Measurements from ENCODE around the gene PRTFDC1.

PRTFDC1 gene

GRCh38 chr10:24952707-24953645 is 570 bp upstream of the PRTFDC1 start:
- TF ChIP-seq RAD21 (IDR thresholded peaks at IDR 0.05; ENCODE audit: low read depth): peak; percentile 17; the same call in 1 of the 2 replicates
- no peak for TF ChIP-seq FOXM1 (IDR thresholded peaks at IDR 0.05; ENCODE audit: borderline replicate concordance, low read depth)
- peak; percentile 78; the same call in 1 of the 2 replicates for TF ChIP-seq ZBTB7A (IDR thresholded peaks at IDR 0.05; ENCODE audit: low read depth)
- TF ChIP-seq MAX (IDR thresholded peaks at IDR 0.05): peak; percentile 33

- no peak for TF ChIP-seq TEAD4 (IDR thresholded peaks at IDR 0.05)
- no peak for TF ChIP-seq ZBTB7A (IDR thresholded peaks at IDR 0.05; ENCODE audit: low read depth)
- no peak for TF ChIP-seq EGR1 (IDR thresholded peaks at IDR 0.05)
- no peak for TF ChIP-seq RAD21 (IDR thresholded peaks at IDR 0.05; ENCODE audit: low read depth)
- no peak for TF ChIP-seq YY1 (IDR thresholded peaks at IDR 0.05; ENCODE audit: low read depth)
- no peak for TF ChIP-seq USF1 (IDR thresholded peaks at IDR 0.05)
- TF ChIP-seq CREB1 (IDR thresholded peaks at IDR 0.05; ENCODE audit: low read depth): no peak
- no peak for TF ChIP-seq TCF12 (IDR thresholded peaks at IDR 0.05; ENCODE audit: low read depth)
- TF ChIP-seq NFIC (IDR thresholded peaks at IDR 0.05): no peak
Measured at GRCh38 chr10:24951201-24952142, 934 bp downstream of the PRTFDC1 start.

GRCh38 chr10:24950439-24950838 is 2.0 kb downstream of the PRTFDC1 start:
- TF ChIP-seq REST (IDR thresholded peaks at IDR 0.05; ENCODE audit: low read depth): no peak
- TF ChIP-seq TEAD4 (IDR thresholded peaks at IDR 0.05): no peak
- TF ChIP-seq TAF1 (IDR thresholded peaks at IDR 0.05; ENCODE audit: low read depth): no peak
- no peak for TF ChIP-seq EGR1 (IDR thresholded peaks at IDR 0.05)
- no peak for TF ChIP-seq FOXM1 (IDR thresholded peaks at IDR 0.05; ENCODE audit: borderline replicate concordance, low read depth)
- no peak for TF ChIP-seq CREB1 (IDR thresholded peaks at IDR 0.05; ENCODE audit: low read depth)
- TF ChIP-seq EP300 (IDR thresholded peaks at IDR 0.05; ENCODE audit: borderline replicate concordance): no peak
- no peak for TF ChIP-seq RAD21 (IDR thresholded peaks at IDR 0.05; ENCODE audit: low read depth)
- no peak for TF ChIP-seq YY1 (IDR thresholded peaks at IDR 0.05; ENCODE audit: low read depth)
- TF ChIP-seq MAX (IDR thresholded peaks at IDR 0.05): no peak
- TF ChIP-seq CEBPB (IDR thresholded peaks at IDR 0.05): no peak
- no peak for TF ChIP-seq USF1 (IDR thresholded peaks at IDR 0.05)
- no peak for TF ChIP-seq ZBTB7A (IDR thresholded peaks at IDR 0.05; ENCODE audit: low read depth)
- TF ChIP-seq TCF12 (IDR thresholded peaks at IDR 0.05; ENCODE audit: low read depth): no peak
- TF ChIP-seq NFIC (IDR thresholded peaks at IDR 0.05): no peak

- no peak for TF ChIP-seq EGR1 (IDR thresholded peaks at IDR 0.05)
- no peak for TF ChIP-seq YY1 (IDR thresholded peaks at IDR 0.05; ENCODE audit: low read depth)
- no peak for TF ChIP-seq ZBTB7A (IDR thresholded peaks at IDR 0.05; ENCODE audit: low read depth)
- no peak for TF ChIP-seq RAD21 (IDR thresholded peaks at IDR 0.05; ENCODE audit: low read depth)
- TF ChIP-seq TCF12 (IDR thresholded peaks at IDR 0.05; ENCODE audit: low read depth): no peak
- TF ChIP-seq TEAD4 (IDR thresholded peaks at IDR 0.05): no peak
- no peak for TF ChIP-seq CREB1 (IDR thresholded peaks at IDR 0.05; ENCODE audit: low read depth)
- TF ChIP-seq USF1 (IDR thresholded peaks at IDR 0.05): no peak
- TF ChIP-seq TAF1 (IDR thresholded peaks at IDR 0.05; ENCODE audit: low read depth): no peak
- TF ChIP-seq FOXM1 (IDR thresholded peaks at IDR 0.05; ENCODE audit: borderline replicate concordance, low read depth): no peak
- no peak for TF ChIP-seq EP300 (IDR thresholded peaks at IDR 0.05; ENCODE audit: borderline replicate concordance)
- no peak for TF ChIP-seq CEBPB (IDR thresholded peaks at IDR 0.05)
Measured at GRCh38 chr10:24949616-24950015, 2.8 kb downstream of the PRTFDC1 start.

GRCh38 chr10:24947304-24948097 is 4.9 kb downstream of the PRTFDC1 start:
- TF ChIP-seq NFIC (IDR thresholded peaks at IDR 0.05) (no peak), USF1 (IDR thresholded peaks at IDR 0.05) (no peak), FOXM1 (IDR thresholded peaks at IDR 0.05; ENCODE audit: borderline replicate concordance, low read depth) (no peak), TCF12 (IDR thresholded peaks at IDR 0.05; ENCODE audit: low read depth) (no peak), YY1 (IDR thresholded peaks at IDR 0.05; ENCODE audit: low read depth) (no peak), TEAD4 (IDR thresholded peaks at IDR 0.05) (no peak), RAD21 (IDR thresholded peaks at IDR 0.05; ENCODE audit: low read depth) (no peak), MAX (IDR thresholded peaks at IDR 0.05) (no peak), EP300 (IDR thresholded peaks at IDR 0.05; ENCODE audit: borderline replicate concordance) (no peak), REST (IDR thresholded peaks at IDR 0.05; ENCODE audit: low read depth) (no peak), CEBPB (IDR thresholded peaks at IDR 0.05) (no peak), CREB1 (IDR thresholded peaks at IDR 0.05; ENCODE audit: low read depth) (no peak), TAF1 (IDR thresholded peaks at IDR 0.05; ENCODE audit: low read depth) (no peak)
